A549 (cell line): ENCODE measurements around the gene BPGM. TPM values are rescaled to one million over a fixed set of nuclear protein-coding genes. Genes with fewer than 3 reads are reported as not detected.

Experiments
- ATAC-seq, 2 experiments: fragments of 200-7000 bp in 1 of 2; fragments of >200 bp in 1 of 2; cut with Nextera tagmentation in 1 of 2; cut with Tn5 transposase in 1 of 2; 3 replicates each; pipeline versions ENCODE4 v1.8.0 to v1.9.1; 2018 to 2020; ENCODE audit warnings: mild to moderate bottlenecking in 1 of 2, moderate library complexity in 1 of 2
- CTCF ChIA-PET: fragments of 300-600 bp; sonication (Branson Sonifier 250); formaldehyde crosslinking; extraction: SDS; loops from one replicate; lab custom pipeline; 2021; ENCODE audit warnings: antibody characterized with exemption, inconsistent platforms; lab: Yijun Ruan, JAX
- POLR2A ChIA-PET: fragments of 350-600 bp; formaldehyde crosslinking; extraction: SDS; loops from one replicate; lab custom pipeline; 2021; ENCODE audit warnings: antibody characterized with exemption, inconsistent platforms; lab: Yijun Ruan, JAX
- DNase-seq, 2 experiments: peaks; one replicate each; pipeline versions ENCODE4 v3.0.0 to v3.0.0-alpha.2; 2011 to 2016; ENCODE audit warnings: low read depth in 1 of 2, low spot score in 1 of 2
- FAIRE-seq: peaks from 2 replicates; lab custom pipeline; 2011; peaks lifted over from hg19 to GRCh38; lab: Jason Lieb, UNC
- H3K27ac ChIP-seq, 2 experiments: fragments of >200 bp; sonication (Bioruptor Twin); formaldehyde crosslinking; 3 replicates each; pipeline ENCODE4 v1.5.1; 2016 to 2017
- H3K4me1 ChIP-seq: fragments of >200 bp; sonication (Bioruptor Twin); formaldehyde crosslinking; 3 replicates; pipeline ENCODE4 v1.6.1; 2016
- H3K4me2 ChIP-seq: fragments of >200 bp; sonication (Bioruptor Twin); formaldehyde crosslinking; 3 replicates; pipeline ENCODE4 v1.6.1; 2016
- H3K4me3 ChIP-seq: fragments of >200 bp; sonication (Bioruptor Twin); formaldehyde crosslinking; 3 replicates; pipeline ENCODE4 v1.5.1; 2016
- H3K9me3 ChIP-seq: fragments of >200 bp; sonication (Bioruptor Twin); formaldehyde crosslinking; 3 replicates; pipeline ENCODE4 v1.6.1; 2016
- BHLHE40 ChIP-seq: IDR thresholded peaks from 2 replicates; pipeline ENCODE4 v1.6.1; 2012; ENCODE audit warnings: low read depth, low read length, inconsistent platforms
- CEBPB ChIP-seq, 2 experiments: fragments of >200 bp in 1 of 2; sonication (Bioruptor Twin) in 1 of 2; formaldehyde crosslinking in 1 of 2; IDR thresholded peaks; 2 replicates each; pipeline ENCODE4 v1.6.1; 2012 to 2016
- CHD2 ChIP-seq: fragments of 150-350 bp; IDR thresholded peaks from 2 replicates; pipeline ENCODE4 v1.6.1; 2014; ENCODE audit warnings: low read length; ENCODE audit not compliant: partially characterized antibody
- EHMT2 ChIP-seq: fragments of 200-600 bp; sonication (generic); IDR thresholded peaks from 2 replicates; pipeline ENCODE4 v1.6.1; 2016; ENCODE audit warnings: antibody characterized with exemption, low read depth, mild to moderate bottlenecking, moderate library complexity
- EP300 ChIP-seq, 2 experiments: fragments of >200 bp; sonication (Bioruptor Twin); formaldehyde crosslinking; IDR thresholded peaks; 2 replicates in 1 of 2; 3 replicates in 1 of 2; pipeline ENCODE4 v1.6.1; 2016 to 2017
- ESRRA ChIP-seq: fragments of 150-350 bp; IDR thresholded peaks from 2 replicates; pipeline ENCODE4 v1.6.1; 2014; ENCODE audit warnings: mild to moderate bottlenecking, low read length, borderline replicate concordance
- FOSB ChIP-seq: fragments of 250-450 bp; sonication (Bioruptor Pico); IDR thresholded peaks from 2 replicates; pipeline ENCODE4 v1.5.0; 2020; ENCODE audit warnings: mild to moderate bottlenecking, moderate library complexity
- FOSL2 ChIP-seq, 2 experiments: fragments of 450-650 bp in 1 of 2; fragments of >200 bp in 1 of 2; sonication (Bioruptor Twin) in 1 of 2; formaldehyde crosslinking; IDR thresholded peaks; 2 replicates each; pipeline versions ENCODE4 v1.5.0 to v1.6.1; 2016 to 2020; ENCODE audit warnings: mild to moderate bottlenecking in 1 of 2, moderate library complexity in 1 of 2
- HOXB13 ChIP-seq: fragments of 250-450 bp; sonication (Bioruptor Pico); IDR thresholded peaks from 2 replicates; pipeline ENCODE4 v1.5.0; 2020; ENCODE audit warnings: low read depth, mild to moderate bottlenecking, moderate library complexity
- JUNB ChIP-seq: fragments of >200 bp; sonication (Bioruptor Twin); formaldehyde crosslinking; IDR thresholded peaks from 2 replicates; pipeline ENCODE4 v1.6.1; 2016
- KDM5A ChIP-seq: fragments of 200-600 bp; sonication (generic); IDR thresholded peaks from 2 replicates; pipeline ENCODE4 v1.6.1; 2016; ENCODE audit warnings: antibody characterized with exemption, mild to moderate bottlenecking
- MAFK ChIP-seq: fragments of 450-650 bp; IDR thresholded peaks from 2 replicates; pipeline ENCODE4 v1.6.1; 2014; ENCODE audit not compliant: partially characterized antibody
- NR3C1 ChIP-seq: fragments of >200 bp; sonication (Bioruptor Twin); formaldehyde crosslinking; IDR thresholded peaks from 3 replicates; pipeline ENCODE4 v1.6.1; 2017
- RAD21 ChIP-seq, 2 experiments: fragments of >200 bp in 1 of 2; sonication (Bioruptor Twin) in 1 of 2; formaldehyde crosslinking in 1 of 2; IDR thresholded peaks in 1 of 2; conservative IDR thresholded peaks in 1 of 2; 2 replicates in 1 of 2; 3 replicates in 1 of 2; pipeline ENCODE4 v1.6.1; 2012 to 2018; ENCODE audit warnings: inconsistent platforms in 1 of 2
- RCOR1 ChIP-seq: fragments of 150-350 bp; IDR thresholded peaks from 2 replicates; pipeline ENCODE4 v1.6.1; 2014; ENCODE audit warnings: antibody characterized with exemption, low read length, low read depth
- RFX5 ChIP-seq: fragments of 450-650 bp; IDR thresholded peaks from 2 replicates; pipeline ENCODE4 v1.7.1; 2014; ENCODE audit warnings: antibody characterized with exemption, mild to moderate bottlenecking, moderate library complexity
- RNF2 ChIP-seq: fragments of 200-600 bp; sonication (generic); IDR thresholded peaks from 2 replicates; pipeline ENCODE4 v1.6.1; 2016; ENCODE audit warnings: low read depth, mild to moderate bottlenecking, antibody characterized with exemption, moderate library complexity, borderline replicate concordance
- SREBF2 ChIP-seq: fragments of 450-650 bp; IDR thresholded peaks from 2 replicates; pipeline ENCODE4 v1.6.1; 2014; ENCODE audit warnings: mild to moderate bottlenecking, moderate library complexity
- TFCP2L1 ChIP-seq: fragments of 250-450 bp; sonication (Bioruptor Pico); IDR thresholded peaks from 2 replicates; pipeline ENCODE4 v1.5.0; 2021; ENCODE audit warnings: mild to moderate bottlenecking
- TP53 ChIP-seq: fragments of 250-450 bp; sonication (Bioruptor Pico); IDR thresholded peaks from 2 replicates; pipeline ENCODE4 v1.5.0; 2021; ENCODE audit warnings: mild to moderate bottlenecking, moderate library complexity
- ZC3H11A ChIP-seq: fragments of 450-650 bp; IDR thresholded peaks from 2 replicates; pipeline ENCODE4 v1.6.1; 2014; ENCODE audit warnings: antibody characterized with exemption, mild to moderate bottlenecking
- WGBS: methylation state at CpG from one replicate; pipeline ENCODE4 v1.1.6; 2017; ENCODE audit errors: missing lambda C conversion rate; 5-methylcytosine and 5-hydroxymethylcytosine counted together
- polyA plus RNA-seq, 4 experiments: library from polyadenylated mRNA; depleted of rRNA in 3 of 4; stranded (reverse); fragments of >200 nt; fragmentation: RNase III in 1 of 4; extraction: RNeasy Plus Mini Kit Qiagen cat#74134 plus additional on column Dnase treatment in 1 of 4; gene quantifications; 2 replicates in 3 of 4; 3 replicates in 1 of 4; pipeline ENCODE4 v1.2.3, GENCODE V29; 2011 to 2017
- TF ChIP-seq, protein P1 (sequence below): fragments of 200-600 bp; sonication (generic); IDR thresholded peaks from 2 replicates; pipeline ENCODE4 v1.6.1; 2016; ENCODE audit warnings: antibody characterized with exemption, mild to moderate bottlenecking, moderate library complexity

Gene BPGM
- polyA plus RNA-seq, 2 of the 4 experiments (the other 2 are of a cell fraction): 19.4 to 28.3 TPM

DNA sequence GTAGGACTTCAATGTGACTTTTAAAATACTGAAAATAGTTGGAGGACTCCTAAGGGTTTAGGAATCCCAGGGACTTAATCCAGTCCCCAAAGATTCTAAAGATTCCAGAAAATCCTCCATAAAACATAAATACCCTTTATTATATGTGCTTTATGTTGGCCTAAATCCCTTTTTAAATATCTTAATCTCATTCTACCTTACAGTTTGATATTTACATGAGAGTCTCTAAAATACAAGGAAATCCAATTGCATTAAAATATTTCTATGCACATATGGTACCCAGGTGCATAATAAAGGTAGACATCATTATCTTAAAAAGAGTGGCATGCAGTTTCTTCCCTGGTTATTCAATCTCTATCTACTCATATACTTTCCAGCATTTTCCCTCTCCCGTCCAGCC, 51.8 kb downstream of the BPGM start:
- ChIA-PET POLR2A (no interaction called here), CTCF (interaction anchor here (0.9 to 1.4 kb wide), 4 partner anchors 9 to 277 kb away, joined by 3 to 5 read pairs (median 4); no protein-coding TSS in a partner anchor)
- no peak overlapping the region for H3K4me3 ChIP-seq
- 98% methylated on average over 1 of the region's 1 CpG for WGBS
- peaks cover 5% of the 10 kb centered on the region for H3K4me1 ChIP-seq
- H3K4me2 ChIP-seq: no peak overlapping the region
- TF ChIP-seq, protein P1, sequence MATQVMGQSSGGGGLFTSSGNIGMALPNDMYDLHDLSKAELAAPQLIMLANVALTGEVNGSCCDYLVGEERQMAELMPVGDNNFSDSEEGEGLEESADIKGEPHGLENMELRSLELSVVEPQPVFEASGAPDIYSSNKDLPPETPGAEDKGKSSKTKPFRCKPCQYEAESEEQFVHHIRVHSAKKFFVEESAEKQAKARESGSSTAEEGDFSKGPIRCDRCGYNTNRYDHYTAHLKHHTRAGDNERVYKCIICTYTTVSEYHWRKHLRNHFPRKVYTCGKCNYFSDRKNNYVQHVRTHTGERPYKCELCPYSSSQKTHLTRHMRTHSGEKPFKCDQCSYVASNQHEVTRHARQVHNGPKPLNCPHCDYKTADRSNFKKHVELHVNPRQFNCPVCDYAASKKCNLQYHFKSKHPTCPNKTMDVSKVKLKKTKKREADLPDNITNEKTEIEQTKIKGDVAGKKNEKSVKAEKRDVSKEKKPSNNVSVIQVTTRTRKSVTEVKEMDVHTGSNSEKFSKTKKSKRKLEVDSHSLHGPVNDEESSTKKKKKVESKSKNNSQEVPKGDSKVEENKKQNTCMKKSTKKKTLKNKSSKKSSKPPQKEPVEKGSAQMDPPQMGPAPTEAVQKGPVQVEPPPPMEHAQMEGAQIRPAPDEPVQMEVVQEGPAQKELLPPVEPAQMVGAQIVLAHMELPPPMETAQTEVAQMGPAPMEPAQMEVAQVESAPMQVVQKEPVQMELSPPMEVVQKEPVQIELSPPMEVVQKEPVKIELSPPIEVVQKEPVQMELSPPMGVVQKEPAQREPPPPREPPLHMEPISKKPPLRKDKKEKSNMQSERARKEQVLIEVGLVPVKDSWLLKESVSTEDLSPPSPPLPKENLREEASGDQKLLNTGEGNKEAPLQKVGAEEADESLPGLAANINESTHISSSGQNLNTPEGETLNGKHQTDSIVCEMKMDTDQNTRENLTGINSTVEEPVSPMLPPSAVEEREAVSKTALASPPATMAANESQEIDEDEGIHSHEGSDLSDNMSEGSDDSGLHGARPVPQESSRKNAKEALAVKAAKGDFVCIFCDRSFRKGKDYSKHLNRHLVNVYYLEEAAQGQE: no peak
- no peak overlapping the region for H3K27ac ChIP-seq
- no peaks in the 10 kb centered on the region for H3K9me3 ChIP-seq
- FAIRE-seq (no peak), ATAC-seq (no peak), DNase-seq (no peak)

DNA sequence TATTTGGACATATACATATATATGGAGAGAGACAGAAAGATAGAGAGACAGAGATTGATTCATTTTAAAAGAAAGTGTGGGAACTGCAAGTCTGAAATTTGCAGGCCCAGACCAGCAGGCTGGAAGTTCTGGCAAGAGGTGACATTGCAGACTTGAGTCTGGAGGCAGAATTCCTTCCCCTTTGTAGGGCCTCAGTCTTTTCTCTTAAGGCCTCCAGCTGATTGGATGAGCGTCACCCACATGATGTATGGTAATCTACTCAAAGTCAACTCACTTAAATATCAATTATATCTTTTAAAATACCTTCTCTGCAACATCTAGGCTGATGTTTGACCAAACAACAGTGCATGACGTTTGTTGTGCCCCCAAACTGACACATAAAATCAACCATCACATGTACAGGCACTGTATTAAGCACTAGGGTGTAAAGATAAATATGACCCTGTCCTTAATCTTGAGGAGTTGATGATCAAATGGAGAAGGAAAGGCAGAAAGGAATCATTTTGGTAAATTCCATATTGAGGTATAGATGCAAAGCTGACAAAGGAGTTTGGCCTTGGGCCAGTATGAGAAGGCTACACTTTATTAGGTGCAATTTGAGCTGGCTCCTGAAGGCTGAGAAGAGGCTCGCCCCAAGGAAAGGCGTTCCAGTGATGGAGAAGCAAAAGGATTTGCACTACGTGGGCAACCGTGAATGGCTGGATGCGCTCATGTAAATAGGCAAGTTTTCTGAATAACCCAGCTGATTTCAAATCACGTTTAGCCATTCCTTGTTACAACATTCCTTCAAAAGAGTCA, 52.6 kb downstream of the BPGM start:
- no peak overlapping the region for H3K27ac ChIP-seq
- ATAC-seq (no peak), FAIRE-seq (no peak), DNase-seq (no peak)
- CTCF ChIA-PET: interaction anchor here (0.6 to 1.4 kb wide), 3 partner anchors 26 to 66 kb away, joined by 3 to 5 read pairs (median 3); no protein-coding TSS in a partner anchor
- POLR2A ChIA-PET: no interaction called here
- 80% methylated on average over 8 of the region's 8 CpGs for WGBS
- H3K9me3 ChIP-seq: no peaks in the 10 kb centered on the region
- H3K4me2 ChIP-seq: no peak overlapping the region
- H3K4me3 ChIP-seq: no peak overlapping the region
- peaks cover 12% of the 10 kb centered on the region for H3K4me1 ChIP-seq
- no peak for TF ChIP-seq MAFK
- TF ChIP-seq EP300 (IDR thresholded peaks at IDR 0.05): no peak
- no peak for TF ChIP-seq TFCP2L1 (CRISPR knock-in tag)
- no peak for TF ChIP-seq RFX5
- no peak for TF ChIP-seq CEBPB (IDR thresholded peaks at IDR 0.05)
- TF ChIP-seq EHMT2: no peak
- no peak for TF ChIP-seq CHD2
- TF ChIP-seq NR3C1: no peak
- no peak for TF ChIP-seq ESRRA
- no peak for TF ChIP-seq FOSL2 (IDR thresholded peaks at IDR 0.05)
- no peak for TF ChIP-seq FOSL2 (CRISPR knock-in tag; IDR thresholded peaks at IDR 0.05)
- no peak for TF ChIP-seq RAD21 (conservative IDR thresholded peaks at IDR 0.05 in 1 of 2, IDR thresholded peaks at IDR 0.05 in 1 of 2)
- no peak for TF ChIP-seq HOXB13
- TF ChIP-seq JUNB: no peak
- no peak for TF ChIP-seq BHLHE40

GRCh38 chr7:134699899-134700298, 53.2 kb downstream of the BPGM start:
- no peaks in the 10 kb centered on the region for H3K9me3 ChIP-seq
- WGBS: 79% methylated on average over 2 of the region's 2 CpGs
- ATAC-seq: no peak
- TF ChIP-seq SREBF2: no peak
- TF ChIP-seq CEBPB (IDR thresholded peaks at IDR 0.05): no peak
- no peak for TF ChIP-seq FOSB (CRISPR knock-in tag)
- TF ChIP-seq TP53 (CRISPR knock-in tag): no peak
- no peak for TF ChIP-seq CHD2
- TF ChIP-seq BHLHE40: no peak
- TF ChIP-seq, protein P1: no peak
- TF ChIP-seq ZC3H11A: no peak
- TF ChIP-seq KDM5A: no peak
- no peak for TF ChIP-seq RCOR1
- TF ChIP-seq RNF2: no peak
- CTCF ChIA-PET: interaction anchor here (0.6 to 5.1 kb wide), 3 partner anchors 9 to 52 kb away, joined by 3 to 42 read pairs (median 5); no protein-coding TSS in a partner anchor
- no peak overlapping the region for H3K4me2 ChIP-seq
- peaks cover 14% of the 10 kb centered on the region for H3K4me1 ChIP-seq
- no peak for DNase-seq
- no peak overlapping the region for H3K4me3 ChIP-seq
- FAIRE-seq: no peak
- POLR2A ChIA-PET: no interaction called here
- H3K27ac ChIP-seq: no peak overlapping the region
